ENCODE results near the gene WNT6.

DNA sequence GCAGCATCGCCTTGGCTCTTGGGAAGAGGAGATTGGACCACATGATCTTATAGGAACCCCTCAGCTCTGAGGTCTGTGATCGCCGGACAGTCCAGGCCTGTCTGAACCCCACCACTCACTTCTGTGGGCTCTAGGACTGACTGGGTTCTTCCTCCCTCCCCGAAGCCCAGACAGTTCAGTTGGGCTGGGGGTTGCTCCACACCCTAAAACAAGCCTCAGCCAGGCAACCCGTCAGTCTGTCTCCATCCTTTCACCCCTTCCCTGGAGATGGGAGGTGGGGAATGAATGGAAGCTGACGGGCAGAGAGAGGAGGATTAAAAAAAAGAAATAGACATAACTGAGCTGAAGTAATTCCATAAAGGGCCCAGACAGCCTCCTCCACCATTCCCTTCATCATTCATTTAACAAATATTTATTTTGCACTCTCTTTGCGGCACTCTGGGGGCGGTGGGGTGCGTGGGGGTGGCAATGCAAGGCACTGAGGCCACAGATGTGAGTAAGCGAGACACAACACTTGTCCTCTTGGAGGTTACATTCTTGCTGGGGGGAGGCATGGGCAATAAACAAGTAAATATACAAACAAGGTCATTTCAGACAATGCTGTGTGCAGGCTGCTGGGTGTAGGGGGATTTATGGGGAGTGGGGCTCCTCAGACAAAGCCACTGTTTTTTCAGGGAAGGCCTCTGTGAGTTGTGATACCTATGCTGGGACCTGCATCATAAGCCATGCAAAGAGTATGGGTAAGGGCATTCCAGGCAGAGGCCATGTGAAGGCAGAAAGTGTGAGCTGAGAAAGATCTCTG lies 33.9 kb downstream of the WNT6 start:
- TF ChIP-seq, protein P1, sequence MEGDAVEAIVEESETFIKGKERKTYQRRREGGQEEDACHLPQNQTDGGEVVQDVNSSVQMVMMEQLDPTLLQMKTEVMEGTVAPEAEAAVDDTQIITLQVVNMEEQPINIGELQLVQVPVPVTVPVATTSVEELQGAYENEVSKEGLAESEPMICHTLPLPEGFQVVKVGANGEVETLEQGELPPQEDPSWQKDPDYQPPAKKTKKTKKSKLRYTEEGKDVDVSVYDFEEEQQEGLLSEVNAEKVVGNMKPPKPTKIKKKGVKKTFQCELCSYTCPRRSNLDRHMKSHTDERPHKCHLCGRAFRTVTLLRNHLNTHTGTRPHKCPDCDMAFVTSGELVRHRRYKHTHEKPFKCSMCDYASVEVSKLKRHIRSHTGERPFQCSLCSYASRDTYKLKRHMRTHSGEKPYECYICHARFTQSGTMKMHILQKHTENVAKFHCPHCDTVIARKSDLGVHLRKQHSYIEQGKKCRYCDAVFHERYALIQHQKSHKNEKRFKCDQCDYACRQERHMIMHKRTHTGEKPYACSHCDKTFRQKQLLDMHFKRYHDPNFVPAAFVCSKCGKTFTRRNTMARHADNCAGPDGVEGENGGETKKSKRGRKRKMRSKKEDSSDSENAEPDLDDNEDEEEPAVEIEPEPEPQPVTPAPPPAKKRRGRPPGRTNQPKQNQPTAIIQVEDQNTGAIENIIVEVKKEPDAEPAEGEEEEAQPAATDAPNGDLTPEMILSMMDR (conservative IDR thresholded peaks at IDR 0.05; ENCODE audit: low read length) = no peak
- no peak for TF ChIP-seq EZH2phosphoT487 (IDR thresholded peaks at IDR 0.05; ENCODE audit: borderline replicate concordance)

Measured in Loucy (cell line).